GM19025 (cell line): ENCODE data around the gene ADIPOQ.
"Not testable (repeated sequence)": the region's sequence is repeated elsewhere in the genome, so short reads cannot be mapped to it uniquely, and the experiment has no call there.

Experiments used
- ATAC-seq: cut with Tn5 transposase; IDR thresholded peaks from one replicate; pipeline ENCODE4 v1.9.1; 2021; ENCODE audit warnings: mild to moderate bottlenecking, low read depth, moderate library complexity; ENCODE audit not compliant: unreplicated experiment

The ADIPOQ gene

DNA sequence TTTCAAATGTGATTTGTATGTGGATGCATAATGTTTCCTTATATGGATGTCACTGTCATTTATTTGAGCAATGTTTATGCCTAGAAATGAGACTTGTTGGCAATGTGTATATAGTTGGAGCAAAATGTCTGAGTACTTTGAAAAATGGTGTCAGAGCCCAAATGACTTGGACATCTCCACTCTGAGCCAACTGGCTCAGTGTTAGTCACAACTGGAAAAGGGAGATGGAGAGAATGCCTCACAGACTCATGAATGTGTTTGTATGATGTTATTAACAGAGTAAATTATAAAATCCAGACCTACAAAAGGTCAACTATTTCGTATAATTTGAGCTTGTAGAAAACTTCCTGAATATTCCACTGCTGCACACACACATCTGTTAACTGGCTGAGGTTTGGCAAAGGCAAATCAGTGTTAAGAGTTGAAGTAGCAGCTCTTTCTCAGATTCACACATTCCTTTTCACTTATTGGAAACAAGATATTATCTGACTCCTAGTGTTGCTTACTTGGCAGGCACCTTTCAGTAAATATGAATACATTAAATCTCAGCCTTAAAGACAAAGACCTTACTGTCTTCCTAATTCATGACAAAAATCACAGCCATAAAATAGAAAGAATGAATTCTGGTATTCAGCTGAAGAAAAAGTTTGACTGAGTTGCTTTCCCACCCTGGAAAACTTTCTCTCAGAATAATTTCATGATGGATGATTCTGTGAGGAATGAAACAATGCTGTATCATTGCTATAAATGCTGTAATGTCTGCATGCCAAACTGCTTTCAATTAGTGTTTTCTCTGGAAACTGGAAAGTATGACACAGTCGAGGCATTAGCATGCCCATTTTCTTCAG lies 27.0 kb downstream of the ADIPOQ start:
- ATAC-seq: no peak

DNA sequence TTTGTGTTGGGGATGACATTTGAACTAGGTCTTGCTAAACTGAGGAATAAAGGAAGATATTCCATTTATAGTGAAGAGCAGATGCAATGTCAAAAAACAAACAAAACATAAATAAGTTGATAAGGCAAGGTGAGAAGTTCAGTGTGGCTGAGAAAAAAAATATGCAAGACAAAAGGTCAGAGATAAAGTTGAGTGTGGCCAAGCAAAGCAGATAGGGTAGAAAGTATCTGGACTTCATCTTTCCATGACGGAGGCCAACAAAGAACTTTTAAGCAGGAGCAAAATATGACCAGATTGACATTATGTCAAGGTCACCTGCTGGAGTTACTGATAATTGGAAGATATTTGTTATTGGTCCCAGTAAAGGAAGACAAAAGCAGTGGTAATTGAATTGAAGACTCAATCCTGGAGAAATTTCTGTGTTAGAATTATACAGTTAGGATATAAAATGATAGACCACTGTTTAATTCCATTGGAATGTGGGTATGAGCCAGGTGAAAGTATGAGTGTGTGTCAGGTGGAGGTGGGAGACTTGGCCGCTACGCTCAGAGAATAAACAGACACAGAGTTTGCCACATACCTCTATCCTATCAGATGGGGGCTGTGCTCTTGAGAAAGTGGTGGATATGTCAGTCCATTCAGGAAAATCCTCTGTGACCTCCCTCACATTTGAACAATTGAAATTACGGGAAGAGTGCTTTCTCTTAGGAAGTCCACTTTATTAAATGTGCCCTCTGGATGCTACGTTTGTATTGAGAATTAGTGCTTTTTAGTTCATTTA lies 28.1 kb downstream of the ADIPOQ start:
- ATAC-seq: no peak

DNA sequence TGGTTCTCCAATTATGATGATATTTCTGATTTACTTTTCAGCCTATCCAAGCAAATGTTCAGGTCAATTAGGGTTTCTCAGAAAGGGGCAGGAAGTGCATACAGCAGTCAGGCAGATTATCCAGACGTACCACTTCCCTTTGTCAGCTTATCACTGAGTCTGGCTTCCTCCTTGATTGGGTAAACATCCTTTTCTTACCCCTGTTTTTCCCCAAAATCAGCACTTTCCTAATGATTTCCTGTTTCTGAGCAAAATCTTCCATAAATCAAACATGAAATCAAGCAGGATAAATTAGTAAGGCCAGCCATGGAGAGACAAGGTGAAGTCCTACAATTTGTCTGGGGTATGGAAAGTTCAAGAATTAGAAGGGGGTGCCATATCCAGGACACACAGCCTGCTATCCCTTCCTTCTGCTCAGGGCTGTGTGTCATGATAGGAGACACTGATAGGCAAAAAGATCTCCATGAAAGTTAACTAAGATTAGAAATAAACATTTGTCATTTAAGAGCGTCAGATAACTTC lies 29.0 kb downstream of the ADIPOQ start:
- no peak for ATAC-seq

DNA sequence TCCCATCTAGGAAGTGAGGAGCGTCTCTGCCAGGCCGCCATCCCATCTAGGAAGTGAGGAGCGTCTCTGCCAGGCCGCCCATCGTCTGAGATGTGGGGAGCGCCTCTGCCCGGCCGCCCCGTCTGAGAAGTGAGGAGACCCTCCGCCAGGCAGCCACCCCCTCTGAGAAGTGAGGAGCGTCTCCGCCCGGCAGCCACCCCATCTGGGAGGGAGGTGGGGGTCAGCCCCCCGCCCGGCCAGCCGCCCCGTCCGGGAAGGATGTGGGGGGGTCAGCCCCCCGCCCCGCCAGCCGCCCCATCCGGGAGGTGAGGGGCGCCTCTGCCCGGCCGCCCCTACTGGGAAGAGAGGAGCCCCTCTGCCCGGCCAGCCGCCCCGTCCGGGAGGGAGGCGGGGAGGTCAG lies 31.3 kb downstream of the ADIPOQ start:
- not testable (repeated sequence) for ATAC-seq

DNA sequence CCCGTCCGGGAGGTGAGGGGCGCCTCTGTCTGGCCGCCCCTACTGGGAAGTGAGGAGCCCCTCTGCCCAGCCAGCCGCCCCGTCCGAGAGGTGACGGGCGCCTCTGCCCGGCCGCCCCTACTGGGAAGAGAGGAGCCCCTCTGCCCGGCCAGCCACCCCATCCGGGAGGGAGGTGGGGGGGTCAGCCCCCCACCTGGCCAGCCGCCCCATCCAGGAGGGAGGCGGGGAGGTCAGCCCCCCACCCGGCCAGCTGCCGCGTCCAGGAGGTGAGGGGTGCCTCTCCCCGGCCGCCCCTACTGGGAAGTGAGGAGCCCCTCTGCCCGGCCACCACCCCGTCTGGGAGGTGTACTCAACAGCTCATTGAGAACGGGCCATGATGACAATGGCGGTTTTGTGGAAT lies 31.7 kb downstream of the ADIPOQ start:
- ATAC-seq: not testable (repeated sequence)

DNA sequence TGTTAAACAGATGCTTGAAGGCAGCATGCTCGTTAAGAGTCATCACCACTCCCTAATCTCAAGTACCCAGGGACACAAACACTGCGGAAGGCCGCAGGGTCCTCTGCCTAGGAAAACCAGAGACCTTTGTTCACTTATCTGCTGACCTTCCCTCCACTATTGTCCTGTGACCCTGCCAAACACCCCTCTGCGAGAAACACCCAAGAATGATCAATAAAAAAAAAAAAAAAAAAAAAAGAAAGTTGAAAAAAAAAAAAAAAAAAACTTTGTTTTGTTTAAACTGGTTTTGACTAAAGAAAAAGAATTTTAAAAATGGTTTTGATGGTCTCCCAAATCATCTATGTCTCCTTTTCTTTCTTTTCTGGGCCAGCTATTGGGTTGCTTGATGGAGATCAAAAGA lies 32.3 kb downstream of the ADIPOQ start:
- not testable (repeated sequence) for ATAC-seq

DNA sequence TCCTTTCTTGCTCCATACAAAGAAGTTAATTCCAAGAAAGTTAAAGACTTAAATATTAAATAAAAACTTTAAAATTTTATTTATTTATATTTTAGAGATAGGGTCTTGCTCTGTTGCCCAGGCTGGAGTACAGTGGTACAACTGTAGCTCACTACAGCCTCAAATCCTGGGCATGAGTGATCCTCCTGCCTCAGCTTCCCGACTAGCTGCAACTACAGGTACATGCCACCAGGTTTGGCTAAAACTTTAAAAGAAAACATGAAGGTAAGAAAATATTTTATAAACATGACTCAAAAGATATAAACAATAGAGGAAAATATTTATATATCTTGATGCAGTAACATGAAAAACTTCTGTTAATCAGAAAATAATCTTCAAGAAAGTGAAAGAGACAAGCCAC lies 33.2 kb downstream of the ADIPOQ start:
- ATAC-seq: no peak

DNA sequence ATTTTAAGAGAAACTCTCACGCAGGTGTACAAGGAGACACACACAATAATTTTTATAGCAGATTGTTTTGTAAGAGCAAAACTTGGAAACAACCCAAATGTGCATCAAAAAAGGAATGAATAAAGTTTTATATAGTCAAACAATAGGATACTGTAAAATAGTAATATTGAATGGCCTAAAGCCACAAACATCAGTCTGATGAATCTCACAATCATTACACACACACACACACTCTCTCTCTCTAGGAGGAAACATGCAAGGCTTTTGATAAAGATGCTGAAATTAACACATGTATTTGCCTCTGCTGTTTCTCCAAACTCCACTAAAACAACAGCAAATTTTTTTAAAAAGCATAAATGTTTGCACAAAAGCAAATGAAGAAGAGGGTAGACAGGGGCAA lies 37.3 kb downstream of the ADIPOQ start:
- no peak for ATAC-seq

DNA sequence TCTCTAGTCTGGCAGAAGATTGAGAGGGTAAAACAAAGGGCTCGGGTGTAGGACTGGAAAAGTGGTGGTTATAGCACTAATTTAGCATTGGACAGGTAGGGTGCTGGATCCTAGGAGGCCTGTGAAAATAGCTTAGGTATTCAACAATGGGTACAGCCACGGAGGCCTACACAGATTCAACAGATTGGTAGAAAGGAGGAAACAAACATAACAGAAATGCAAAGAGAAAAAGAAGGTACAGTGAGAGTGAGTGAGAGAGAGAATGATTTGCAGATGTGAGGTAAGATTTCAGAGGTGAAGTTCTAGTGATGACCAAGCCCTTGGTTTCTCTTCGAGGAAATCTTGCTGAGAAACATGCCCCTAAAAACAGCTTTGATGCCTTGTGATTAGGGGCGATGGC lies 37.9 kb downstream of the ADIPOQ start:
- no peak for ATAC-seq

DNA sequence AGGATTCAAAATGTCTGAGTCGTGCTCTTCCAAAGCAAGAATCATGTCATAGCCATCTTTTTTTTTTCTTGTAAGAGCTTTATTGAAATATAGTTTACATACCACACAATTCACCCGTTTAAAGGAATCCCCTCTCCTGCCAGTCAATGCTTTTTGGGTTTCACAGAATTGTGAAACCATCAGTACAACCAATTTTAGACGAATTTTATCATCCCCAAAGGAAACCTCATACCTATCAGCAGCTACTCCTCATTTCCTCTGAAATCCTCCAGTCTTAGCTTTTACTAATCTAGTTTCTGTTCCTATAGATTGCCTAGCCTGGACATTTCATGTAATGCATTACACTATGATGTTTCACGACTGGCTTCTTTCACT lies 39.6 kb downstream of the ADIPOQ start:
- no peak for ATAC-seq

DNA sequence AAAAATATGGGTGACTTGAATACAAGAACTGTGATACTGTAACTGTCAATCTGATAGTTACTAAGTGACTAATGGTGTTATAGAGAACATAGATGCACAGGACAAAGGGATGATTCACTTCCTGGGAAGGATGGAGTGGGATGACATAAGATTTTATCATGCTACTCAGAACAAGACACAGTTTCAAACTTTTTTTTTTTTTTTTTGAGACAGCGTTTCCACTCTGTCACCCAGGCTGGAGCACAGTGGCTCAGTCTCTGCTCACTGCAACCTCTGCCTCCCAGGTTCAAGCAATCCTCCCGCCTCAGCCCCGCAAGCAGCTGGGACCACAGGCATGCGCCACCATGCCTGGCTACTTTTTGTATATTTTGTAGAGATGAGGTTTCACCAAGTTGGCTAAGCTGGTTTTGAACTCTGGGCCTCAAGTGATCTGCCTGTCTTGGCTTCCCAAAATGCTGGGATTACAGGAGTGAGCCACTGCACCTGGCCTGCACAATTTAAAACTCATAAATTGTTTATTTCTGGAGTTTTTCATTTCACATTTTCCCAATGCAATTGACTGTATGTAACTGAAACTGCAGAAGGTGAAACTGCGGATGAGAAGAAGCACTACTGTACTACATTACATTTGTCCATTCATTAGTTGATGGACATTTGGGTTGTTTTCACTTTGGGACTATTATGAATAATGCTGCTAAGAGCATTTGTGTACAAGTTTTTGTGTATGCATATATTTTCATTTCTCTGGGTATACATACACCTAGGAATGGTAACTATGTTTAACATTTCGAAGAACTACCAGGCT lies 40.6 kb downstream of the ADIPOQ start:
- no peak for ATAC-seq

DNA sequence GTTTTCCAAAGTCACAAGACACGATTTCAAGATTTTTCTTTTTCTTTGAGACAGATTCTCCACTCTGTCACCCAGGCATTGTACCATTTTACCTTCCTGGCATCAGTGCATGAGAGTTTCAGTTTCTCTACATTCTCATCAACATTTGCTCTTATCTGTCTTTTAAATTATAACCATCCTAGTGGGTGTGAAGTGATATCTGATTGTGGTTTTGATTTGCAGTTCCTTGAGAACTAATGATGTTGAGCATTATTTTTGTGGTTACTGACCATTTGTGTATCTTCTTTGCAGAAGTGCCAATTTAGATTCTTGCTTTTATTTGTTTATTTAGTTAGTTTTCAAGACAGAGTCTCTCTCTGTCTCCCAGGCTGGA lies 41.2 kb downstream of the ADIPOQ start:
- no peak for ATAC-seq

DNA sequence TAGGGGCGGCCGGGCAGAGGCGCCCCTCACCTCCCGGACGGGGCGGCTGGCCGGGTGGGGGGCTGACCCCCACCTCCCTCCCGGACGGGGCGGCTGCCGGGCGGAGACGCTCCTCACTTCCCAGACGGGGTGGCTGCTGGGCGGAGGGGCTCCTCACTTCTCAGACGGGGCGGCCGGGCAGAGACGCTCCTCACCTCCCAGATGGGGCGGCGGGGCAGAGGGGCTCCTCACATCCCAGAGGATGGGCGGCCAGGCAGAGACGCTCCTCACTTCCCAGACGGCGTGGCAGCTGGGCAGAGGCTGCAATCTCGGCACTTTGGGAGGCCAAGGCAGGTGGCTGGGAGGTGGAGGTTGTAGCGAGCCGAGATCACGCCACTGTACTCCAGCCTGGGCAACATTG lies 42.4 kb downstream of the ADIPOQ start:
- ATAC-seq: not testable (repeated sequence)

DNA sequence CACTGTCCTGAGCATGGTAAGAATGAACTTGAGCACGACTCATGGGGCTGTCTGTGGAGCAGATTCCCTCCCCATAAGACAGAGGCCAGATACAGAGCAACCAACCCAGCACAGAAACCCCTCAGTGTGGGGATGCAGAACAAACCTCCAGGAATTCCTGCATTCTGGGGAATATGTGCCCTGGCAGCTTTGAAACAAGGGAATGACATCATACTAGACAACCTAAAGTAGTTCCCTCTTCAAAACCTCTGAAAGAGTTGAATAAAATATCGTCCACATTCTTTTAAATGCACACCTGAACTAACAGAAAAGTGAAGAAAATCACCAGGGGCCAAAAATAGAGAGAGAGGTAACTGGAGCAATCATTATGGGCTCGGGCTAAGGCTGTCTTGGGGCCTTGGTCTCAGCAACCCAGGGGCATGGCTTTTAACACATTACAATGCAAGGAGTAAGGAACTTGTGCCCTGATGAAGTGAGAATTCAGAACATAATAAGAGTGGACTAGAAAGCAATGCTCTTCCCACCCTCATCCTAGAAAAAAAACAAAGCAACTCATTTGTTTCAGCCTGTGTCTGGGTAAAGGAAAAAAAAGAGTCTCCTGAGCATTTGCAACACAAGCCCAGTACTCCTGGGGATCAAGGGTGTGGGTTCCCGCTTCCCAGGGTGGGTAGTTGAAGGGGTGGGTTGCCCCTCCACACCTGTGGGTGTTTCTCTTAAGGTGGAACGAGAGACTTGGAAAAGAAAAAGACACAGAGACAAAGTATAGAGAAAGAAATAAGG lies 43.9 kb downstream of the ADIPOQ start:
- no peak for ATAC-seq

DNA sequence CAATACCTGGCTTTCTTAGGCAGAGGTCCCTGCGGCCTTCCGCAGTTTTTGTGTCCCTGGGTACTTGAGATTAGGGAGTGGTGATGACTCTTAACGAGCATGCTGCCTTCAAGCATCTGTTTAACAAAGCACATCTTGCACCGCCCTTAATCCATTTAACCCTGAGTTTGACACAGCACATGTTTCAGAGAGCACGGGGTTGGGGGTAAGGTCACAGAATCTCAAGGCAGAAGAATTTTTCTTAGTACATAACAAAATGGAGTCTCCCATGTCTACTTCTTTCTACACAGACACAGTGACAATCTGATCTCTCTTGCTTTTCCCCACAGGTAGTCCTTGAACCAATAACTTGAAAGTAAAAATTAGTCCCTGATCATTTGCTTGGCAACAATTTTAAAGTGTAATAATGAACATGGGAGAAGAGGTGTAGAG lies 45.0 kb downstream of the ADIPOQ start:
- not testable (repeated sequence) for ATAC-seq

DNA sequence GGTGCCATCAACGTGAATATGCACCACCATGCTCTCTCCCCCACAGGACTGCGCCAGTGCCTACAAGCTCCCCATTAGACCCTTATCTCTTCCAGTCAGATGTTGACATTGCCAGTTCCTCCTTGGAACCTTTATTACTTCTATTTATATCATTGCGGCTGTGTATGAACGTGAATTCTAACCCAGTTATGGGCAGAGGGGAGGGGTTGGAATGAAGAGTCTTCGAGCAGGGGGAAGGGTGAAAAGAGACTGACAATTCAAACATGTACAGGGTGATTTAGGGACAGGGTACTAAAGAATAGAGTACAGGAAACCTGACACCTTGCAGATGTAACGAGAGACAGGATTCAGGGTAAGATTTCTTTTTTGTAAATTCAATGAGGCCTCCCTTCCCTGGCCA lies 46.1 kb downstream of the ADIPOQ start:
- ATAC-seq: no peak

DNA sequence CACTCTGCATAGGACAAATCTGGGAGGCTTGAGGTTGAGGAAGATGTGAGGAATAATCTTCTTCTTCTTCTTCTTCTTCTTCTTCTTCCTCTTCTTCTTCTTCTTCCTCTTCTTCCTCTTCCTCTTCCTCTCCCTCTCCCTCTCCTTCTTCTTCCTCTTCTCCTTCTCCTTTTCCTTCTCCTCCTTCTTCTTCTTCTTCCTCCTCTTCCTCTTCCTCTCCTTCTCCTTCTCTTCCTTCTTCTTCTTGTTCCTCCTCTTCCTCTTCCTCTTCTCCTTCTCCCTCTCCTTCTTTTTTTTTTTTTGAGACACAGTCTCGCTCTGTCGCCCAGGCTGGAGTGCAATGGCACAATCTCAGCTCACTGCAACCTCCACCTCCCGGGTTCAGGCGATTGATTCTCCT lies 47.2 kb downstream of the ADIPOQ start:
- not testable (repeated sequence) for ATAC-seq

DNA sequence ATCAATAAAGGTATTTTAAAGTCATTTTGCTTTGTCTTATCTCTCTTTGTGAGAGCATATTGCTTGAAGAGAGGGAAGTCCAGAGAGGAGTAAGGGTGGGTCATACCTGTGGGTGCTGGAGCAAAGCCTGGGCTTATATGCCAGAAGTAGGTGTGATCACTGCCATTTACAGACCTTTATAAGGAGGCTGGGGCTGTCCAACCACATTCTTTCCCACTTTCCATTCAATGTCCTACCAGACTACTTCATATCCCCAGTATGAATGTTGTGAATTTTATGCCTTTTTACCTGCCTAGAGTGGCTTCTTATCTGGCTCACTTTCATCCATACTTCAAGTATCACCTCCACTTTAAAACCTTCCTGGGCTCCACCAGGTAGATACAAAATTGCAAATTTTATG lies 48.4 kb downstream of the ADIPOQ start:
- ATAC-seq: no peak

DNA sequence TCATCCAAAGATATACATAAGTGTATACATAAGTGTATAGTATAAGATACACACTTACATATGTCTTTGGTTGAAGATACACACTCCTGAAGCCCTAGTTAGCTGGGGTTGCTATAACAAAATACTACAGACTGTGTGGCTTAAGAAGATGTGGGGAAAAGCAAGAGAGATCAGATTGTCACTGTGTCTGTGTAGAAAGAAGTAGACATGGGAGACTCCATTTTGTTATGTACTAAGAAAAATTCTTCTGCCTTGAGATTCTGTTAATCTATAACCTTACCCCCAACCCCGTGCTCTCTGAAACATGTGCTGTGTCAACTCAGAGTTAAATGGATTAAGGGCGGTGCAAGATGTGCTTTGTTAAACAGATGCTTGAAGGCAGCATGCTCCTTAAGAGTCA lies 50.6 kb downstream of the ADIPOQ start:
- not testable (repeated sequence) for ATAC-seq

DNA sequence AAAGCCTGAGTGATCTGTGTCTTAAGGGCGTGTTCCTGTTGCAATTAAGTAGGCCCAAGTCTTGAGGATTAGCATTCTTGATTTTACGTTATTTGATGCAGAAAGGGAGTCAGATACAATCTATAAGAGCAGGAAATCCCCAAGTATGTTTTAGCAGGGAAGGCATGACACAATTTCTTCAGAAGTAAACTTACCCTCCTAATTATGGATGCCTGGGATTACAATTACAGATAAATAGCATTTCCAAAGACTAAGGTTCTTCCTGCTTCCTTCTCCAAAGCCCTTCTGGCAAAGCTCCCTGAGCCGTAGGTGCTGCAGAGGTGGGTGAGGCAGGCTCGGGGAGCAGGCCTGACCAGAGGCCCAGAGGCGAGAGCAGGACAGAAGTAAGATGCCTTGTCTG lies 52.9 kb downstream of the ADIPOQ start:
- ATAC-seq: no peak
